Activated B cell treated with CpG ODN at 0.5 μM for 24 hours (primary cell): Measurements from ENCODE around the gene NEDD9. TPM values are rescaled to one million over a fixed set of nuclear protein-coding genes. Genes with fewer than 3 reads are reported as not detected.

Experiments
- ATAC-seq: fragments of 200-7000 bp; cut with Tn5 transposase; one replicate; pipeline ENCODE4 v1.10.0; 2021; ENCODE audit warnings: low read depth, mild to moderate bottlenecking, moderate library complexity
- CTCF ChIA-PET: fragments of 350-600 bp; sonication (Branson Sonifier 250); formaldehyde crosslinking; loops from one replicate; lab custom pipeline; 2021; ENCODE audit warnings: antibody characterized with exemption; lab: Charles Lee
- POLR2A ChIA-PET: fragments of 350-600 bp; sonication (Branson Sonifier 250); formaldehyde crosslinking; loops from one replicate; lab custom pipeline; 2021; ENCODE audit warnings: antibody characterized with exemption; lab: Charles Lee
- DNase-seq: peaks from one replicate; pipeline ENCODE4 v3.0.0; 2022
- H3K27ac Mint-ChIP-seq: one replicate; pipeline ENCODE4 v1.8.0; 2020; ENCODE audit warnings: mixed read lengths
- H3K27me3 Mint-ChIP-seq: one replicate; pipeline ENCODE4 v1.8.0; 2021; ENCODE audit warnings: mixed read lengths
- H3K36me3 Mint-ChIP-seq: one replicate; pipeline ENCODE4 v1.8.0; 2021; ENCODE audit warnings: low read depth, mixed read lengths
- H3K4me1 Mint-ChIP-seq: one replicate; pipeline ENCODE4 v1.8.0; 2021; ENCODE audit warnings: mixed read lengths
- H3K4me3 Mint-ChIP-seq: one replicate; pipeline ENCODE4 v1.8.0; 2020; ENCODE audit warnings: mild to moderate bottlenecking, mixed read lengths
- H3K9me3 Mint-ChIP-seq: one replicate; pipeline ENCODE4 v1.8.0; 2020; ENCODE audit warnings: mixed read lengths
- CTCF ChIP-seq: fragments of 200-600 bp; IDR thresholded peaks from one replicate; pipeline ENCODE4 v1.8.0; 2022; ENCODE audit warnings: antibody characterized with exemption, mild to moderate bottlenecking
- intact Hi-C: fragments of 100-400 bp; cut with micrococcal nuclease; formaldehyde crosslinking; loops from one replicate; pipeline ENCODE4 v1.15.1; 2024
- total RNA-seq: library from RNA; stranded (reverse); gene quantifications from 2 replicates; pipeline ENCODE4 v1.2.3, GENCODE V29; 2022

NEDD9 gene
- total RNA-seq, 1 donor from 2014 or later: 61.9 TPM

DNA sequence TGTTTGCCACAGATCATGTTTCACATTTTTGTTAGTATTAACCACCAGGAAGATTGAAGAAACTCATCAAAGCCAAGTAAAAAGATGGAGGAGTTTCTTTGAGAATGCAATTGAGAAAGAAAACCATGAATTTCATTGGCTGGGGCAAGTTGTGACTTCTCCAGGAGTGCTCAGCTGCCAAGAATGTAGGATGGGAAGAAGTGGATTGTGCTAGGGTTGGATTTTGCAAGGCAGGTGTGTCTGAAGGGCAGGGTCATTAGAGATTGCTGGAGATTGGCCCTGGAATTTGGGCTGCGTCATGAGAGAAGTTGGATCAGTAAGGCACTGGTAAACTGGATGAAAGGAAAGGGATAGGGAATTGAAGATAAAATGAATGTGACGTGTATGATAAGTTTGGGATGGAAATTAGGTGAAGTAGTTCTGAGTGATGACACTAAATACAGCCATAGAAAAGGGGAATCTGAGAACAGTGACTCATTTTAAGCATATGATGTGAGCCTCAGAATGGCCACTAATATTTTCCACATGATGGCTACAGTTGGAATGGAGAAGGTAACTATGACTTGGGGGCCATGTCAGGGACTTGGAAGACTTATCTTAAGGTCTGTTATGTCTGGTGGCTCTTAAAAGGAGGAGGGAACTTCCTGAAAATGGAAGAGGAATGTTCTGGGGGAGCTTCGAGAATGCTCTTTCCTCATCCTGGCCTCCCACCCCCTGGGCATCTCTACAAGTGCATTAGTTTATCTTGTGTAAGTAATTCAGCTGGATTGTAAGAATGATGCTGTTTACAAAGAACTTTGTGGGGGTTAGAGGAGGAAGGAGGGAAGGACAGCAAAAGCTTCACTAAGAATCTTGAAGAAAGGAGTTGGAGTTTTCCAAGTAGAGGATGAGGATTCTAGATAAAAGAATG lies 93.2 kb downstream of the NEDD9 start:
- H3K4me3 Mint-ChIP-seq: no peak overlapping the region
- POLR2A ChIA-PET: interaction anchor here (0.6 kb wide), 1 partner anchor 480 kb away, joined by 5 read pairs; no protein-coding TSS in a partner anchor

DNA sequence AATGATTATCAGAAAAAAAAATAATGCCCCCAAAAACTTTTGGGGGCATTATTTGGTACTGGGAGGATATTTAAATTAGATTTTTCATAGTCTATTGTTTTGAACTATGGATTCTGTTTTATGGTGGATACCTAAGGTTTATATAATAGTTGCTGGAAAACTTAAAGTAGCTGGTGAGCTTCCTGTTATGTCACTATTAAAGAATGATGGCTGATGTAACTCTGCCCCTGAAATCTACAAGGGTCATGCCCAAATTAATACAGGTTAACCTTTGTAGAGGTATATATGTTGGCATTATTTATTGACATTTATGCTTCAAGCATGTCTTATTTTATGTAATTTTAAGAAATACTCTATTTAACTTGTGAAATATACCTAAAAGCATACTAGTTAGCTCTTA lies 95.7 kb downstream of the NEDD9 start:
- no peak overlapping the region for H3K27ac Mint-ChIP-seq
- H3K27me3 Mint-ChIP-seq: no peaks in the 10 kb centered on the region
- no peaks in the 10 kb centered on the region for H3K9me3 Mint-ChIP-seq
- H3K36me3 Mint-ChIP-seq: peaks cover 14% of the 10 kb centered on the region
- H3K4me1 Mint-ChIP-seq: peaks cover 19% of the 10 kb centered on the region
- no peak for TF ChIP-seq CTCF
- no peak overlapping the region for H3K4me3 Mint-ChIP-seq
- ATAC-seq (no peak), DNase-seq (no peak)
- ChIA-PET CTCF (interaction anchor here (1.5 kb wide), 1 partner anchor 359 kb away, joined by 8 read pairs; no protein-coding TSS in a partner anchor), POLR2A (no interaction called here)
- intact Hi-C loops: no loop called here

More for the DNA sequence above, 93.2 kb downstream of the NEDD9 start:
- DNase-seq (no peak), ATAC-seq (peak; percentile 47)
- TF ChIP-seq CTCF: no peak
- Mint-ChIP-seq H3K27ac (no peak overlapping the region), H3K9me3 (no peaks in the 10 kb centered on the region), H3K36me3 (peaks cover 13% of the 10 kb centered on the region), H3K4me1 (peaks cover 20% of the 10 kb centered on the region), H3K27me3 (no peaks in the 10 kb centered on the region)
- intact Hi-C loops: no loop called here
- CTCF ChIA-PET: interaction anchor here (1.6 kb wide), 1 partner anchor 357 kb away, joined by 4 read pairs; no protein-coding TSS in a partner anchor

Other genes with a start within 250 kb of the NEDD9 start
- gene ELOVL2, start 188.4 kb downstream of the NEDD9 start, total RNA-seq: not detected in 2 replicates
- gene SMIM13, start 138.8 kb downstream of the NEDD9 start, total RNA-seq: 5.8 and 5.9 TPM in 2 replicates
- gene ERVFRD-1, start 120.9 kb downstream of the NEDD9 start, total RNA-seq: not detected in 2 replicates